Testis (tissue), 2 donors: ENCODE measurements around the gene MTARC1.

Experiments
- CTCF ChIP-seq, 3 experiments: fragments of 450-650 bp in 2 of 3; fragments of 200-600 bp in 1 of 3; sonication (generic) in 1 of 3; IDR thresholded peaks; one replicate each; pipeline ENCODE4 v1.5.1; 2016 to 2019; ENCODE audit warnings: antibody characterized with exemption in 3 of 3, mild to moderate bottlenecking in 2 of 3, moderate library complexity in 1 of 3
- POLR2A ChIP-seq: fragments of 450-650 bp; IDR thresholded peaks from one replicate; pipeline ENCODE4 v1.6.1; 2017; ENCODE audit warnings: antibody characterized with exemption, mild to moderate bottlenecking, moderate library complexity

- TF ChIP-seq POLR2A (no peak), CTCF (IDR thresholded peaks at IDR 0.05) (no peak)
These were observed 19.7 kb downstream of the MTARC1 start for GRCh38 chr1:220806408-220806807.
